KMS-11 (cell line): ENCODE data around the gene CHRM1.

Experiments
- H2AFZ ChIP-seq: fragments of 200-600 bp; sonication (generic); 2 replicates; pipeline ENCODE4 v1.6.1; 2016; ENCODE audit warnings: antibody characterized with exemption, mixed run types, low read depth
- H3K27ac ChIP-seq: fragments of 200-600 bp; sonication (generic); 2 replicates; pipeline ENCODE4 v1.6.1; 2016; ENCODE audit warnings: mild to moderate bottlenecking, mixed run types
- H3K27me3 ChIP-seq: fragments of 200-600 bp; sonication (generic); 2 replicates; pipeline ENCODE4 v1.6.1; 2017; ENCODE audit warnings: mild to moderate bottlenecking, low read depth, mixed run types, moderate library complexity; ENCODE audit not compliant: insufficient read depth
- H3K36me3 ChIP-seq: fragments of 200-600 bp; sonication (generic); 2 replicates; pipeline ENCODE4 v1.6.1; 2017; ENCODE audit warnings: mild to moderate bottlenecking, mixed run types; ENCODE audit not compliant: insufficient read depth
- H3K4me1 ChIP-seq: fragments of 200-600 bp; sonication (generic); 2 replicates; pipeline ENCODE4 v1.6.1; 2016; ENCODE audit warnings: mild to moderate bottlenecking, low read depth, mixed run types; ENCODE audit not compliant: poor library complexity, severe bottlenecking
- H3K4me2 ChIP-seq: fragments of 200-600 bp; sonication (generic); 2 replicates; pipeline ENCODE4 v1.7.0; 2016; ENCODE audit warnings: mild to moderate bottlenecking, mixed run types
- H3K4me3 ChIP-seq: fragments of 200-600 bp; sonication (generic); IDR thresholded peaks from 2 replicates; pipeline ENCODE4 v1.6.1; 2017; ENCODE audit warnings: low read depth, low read length, mixed read lengths; ENCODE audit not compliant: insufficient read depth
- H3K79me2 ChIP-seq: fragments of 200-600 bp; sonication (generic); 2 replicates; pipeline ENCODE4 v1.6.1; 2016; ENCODE audit warnings: low read depth, mixed run types; ENCODE audit not compliant: insufficient read depth
- H3K9ac ChIP-seq: fragments of 200-600 bp; sonication (generic); 2 replicates; pipeline ENCODE4 v1.6.1; 2016; ENCODE audit warnings: mild to moderate bottlenecking, mixed run types
- H4K20me1 ChIP-seq: fragments of 200-600 bp; sonication (generic); 2 replicates; pipeline ENCODE4 v1.6.1; 2016; ENCODE audit warnings: mild to moderate bottlenecking, mixed run types; ENCODE audit not compliant: insufficient read depth
- TF ChIP-seq, protein P1 (sequence below): fragments of 200-600 bp; sonication (generic); conservative IDR thresholded peaks from 2 replicates; pipeline ENCODE4 v1.6.1; 2017; ENCODE audit warnings: low read depth, mild to moderate bottlenecking, antibody characterized with exemption, low read length, moderate library complexity, mixed read lengths

The CHRM1 gene

GRCh38 chr11:62896049-62896448 lies 25.1 kb downstream of the CHRM1 start:
- H4K20me1 ChIP-seq, result no peaks in the 10 kb centered on the region
- H3K4me3 ChIP-seq, result no peak overlapping the region
- H3K79me2 ChIP-seq, result no peaks in the 10 kb centered on the region
- H3K4me2 ChIP-seq, result no peak overlapping the region
- no peak overlapping the region for H3K9ac ChIP-seq
- TF ChIP-seq, protein P1, sequence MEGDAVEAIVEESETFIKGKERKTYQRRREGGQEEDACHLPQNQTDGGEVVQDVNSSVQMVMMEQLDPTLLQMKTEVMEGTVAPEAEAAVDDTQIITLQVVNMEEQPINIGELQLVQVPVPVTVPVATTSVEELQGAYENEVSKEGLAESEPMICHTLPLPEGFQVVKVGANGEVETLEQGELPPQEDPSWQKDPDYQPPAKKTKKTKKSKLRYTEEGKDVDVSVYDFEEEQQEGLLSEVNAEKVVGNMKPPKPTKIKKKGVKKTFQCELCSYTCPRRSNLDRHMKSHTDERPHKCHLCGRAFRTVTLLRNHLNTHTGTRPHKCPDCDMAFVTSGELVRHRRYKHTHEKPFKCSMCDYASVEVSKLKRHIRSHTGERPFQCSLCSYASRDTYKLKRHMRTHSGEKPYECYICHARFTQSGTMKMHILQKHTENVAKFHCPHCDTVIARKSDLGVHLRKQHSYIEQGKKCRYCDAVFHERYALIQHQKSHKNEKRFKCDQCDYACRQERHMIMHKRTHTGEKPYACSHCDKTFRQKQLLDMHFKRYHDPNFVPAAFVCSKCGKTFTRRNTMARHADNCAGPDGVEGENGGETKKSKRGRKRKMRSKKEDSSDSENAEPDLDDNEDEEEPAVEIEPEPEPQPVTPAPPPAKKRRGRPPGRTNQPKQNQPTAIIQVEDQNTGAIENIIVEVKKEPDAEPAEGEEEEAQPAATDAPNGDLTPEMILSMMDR, result no peak
- H3K4me1 ChIP-seq, result no peaks in the 10 kb centered on the region
- no peaks in the 10 kb centered on the region for H3K36me3 ChIP-seq
- no peaks in the 10 kb centered on the region for H3K27me3 ChIP-seq
- H2AFZ ChIP-seq, result no peak overlapping the region
- no peak overlapping the region for H3K27ac ChIP-seq

- no peaks in the 10 kb centered on the region for H3K36me3 ChIP-seq
- H3K9ac ChIP-seq, result no peak overlapping the region
- no peak overlapping the region for H3K4me2 ChIP-seq
- no peaks in the 10 kb centered on the region for H3K4me1 ChIP-seq
- H3K27ac ChIP-seq, result no peak overlapping the region
- H3K79me2 ChIP-seq, result no peaks in the 10 kb centered on the region
- no peak overlapping the region for H3K4me3 ChIP-seq
- H2AFZ ChIP-seq, result no peak overlapping the region
- TF ChIP-seq, protein P1, result no peak
- no peaks in the 10 kb centered on the region for H4K20me1 ChIP-seq
- no peaks in the 10 kb centered on the region for H3K27me3 ChIP-seq
Measured at GRCh38 chr11:62895501-62895900, 25.7 kb downstream of the CHRM1 start.

DNA sequence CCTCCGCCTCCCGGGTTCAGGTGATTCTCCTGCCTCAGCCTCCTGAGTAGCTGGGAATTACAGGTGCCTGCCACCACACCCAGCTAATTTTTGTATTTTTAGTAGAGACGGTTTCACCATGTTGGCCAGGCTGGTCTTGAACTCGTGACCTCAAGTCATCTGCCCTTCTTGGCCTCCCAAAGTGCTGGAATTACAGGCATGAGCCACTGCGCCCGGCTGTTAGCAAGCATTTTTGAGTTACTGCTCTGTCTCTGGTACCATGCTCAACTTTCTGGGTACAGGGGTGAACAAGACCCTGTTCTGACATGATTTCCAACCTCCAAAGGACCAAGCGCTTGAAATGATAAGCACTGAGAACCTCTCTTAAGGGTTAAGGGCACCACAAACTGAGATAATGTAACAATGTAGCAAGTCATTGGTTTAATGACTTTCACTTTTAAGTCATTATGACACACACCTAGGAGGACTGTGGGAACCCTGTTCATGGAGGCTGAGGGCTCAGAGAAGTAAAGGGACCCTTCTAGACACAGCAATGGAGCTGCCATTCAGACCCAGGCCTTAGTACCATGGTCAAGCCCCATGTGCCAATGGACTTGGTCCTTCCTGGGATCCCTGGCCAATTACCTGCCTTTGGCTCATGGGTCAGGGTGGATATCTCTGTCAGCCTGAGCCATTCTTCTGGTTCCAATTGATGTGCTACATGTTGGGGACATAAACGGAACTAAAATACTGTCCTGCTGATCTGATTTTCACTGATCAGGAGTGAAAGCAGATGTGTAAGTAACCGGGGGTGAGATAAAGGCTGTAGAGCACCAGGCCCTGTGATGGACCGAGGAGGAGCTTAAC lies 28.9 kb downstream of the CHRM1 start:
- Histone ChIP-seq H2AFZ (no peak overlapping the region), H3K4me1 (no peaks in the 10 kb centered on the region), H4K20me1 (no peaks in the 10 kb centered on the region), H3K36me3 (peaks cover 7% of the 10 kb centered on the region; the same call in 1 of the 2 replicates), H3K27me3 (no peaks in the 10 kb centered on the region), H3K27ac (no peak overlapping the region), H3K4me3 (no peak overlapping the region), H3K79me2 (no peaks in the 10 kb centered on the region), H3K9ac (no peak overlapping the region), H3K4me2 (no peak overlapping the region)
- TF ChIP-seq, protein P1, result no peak

DNA sequence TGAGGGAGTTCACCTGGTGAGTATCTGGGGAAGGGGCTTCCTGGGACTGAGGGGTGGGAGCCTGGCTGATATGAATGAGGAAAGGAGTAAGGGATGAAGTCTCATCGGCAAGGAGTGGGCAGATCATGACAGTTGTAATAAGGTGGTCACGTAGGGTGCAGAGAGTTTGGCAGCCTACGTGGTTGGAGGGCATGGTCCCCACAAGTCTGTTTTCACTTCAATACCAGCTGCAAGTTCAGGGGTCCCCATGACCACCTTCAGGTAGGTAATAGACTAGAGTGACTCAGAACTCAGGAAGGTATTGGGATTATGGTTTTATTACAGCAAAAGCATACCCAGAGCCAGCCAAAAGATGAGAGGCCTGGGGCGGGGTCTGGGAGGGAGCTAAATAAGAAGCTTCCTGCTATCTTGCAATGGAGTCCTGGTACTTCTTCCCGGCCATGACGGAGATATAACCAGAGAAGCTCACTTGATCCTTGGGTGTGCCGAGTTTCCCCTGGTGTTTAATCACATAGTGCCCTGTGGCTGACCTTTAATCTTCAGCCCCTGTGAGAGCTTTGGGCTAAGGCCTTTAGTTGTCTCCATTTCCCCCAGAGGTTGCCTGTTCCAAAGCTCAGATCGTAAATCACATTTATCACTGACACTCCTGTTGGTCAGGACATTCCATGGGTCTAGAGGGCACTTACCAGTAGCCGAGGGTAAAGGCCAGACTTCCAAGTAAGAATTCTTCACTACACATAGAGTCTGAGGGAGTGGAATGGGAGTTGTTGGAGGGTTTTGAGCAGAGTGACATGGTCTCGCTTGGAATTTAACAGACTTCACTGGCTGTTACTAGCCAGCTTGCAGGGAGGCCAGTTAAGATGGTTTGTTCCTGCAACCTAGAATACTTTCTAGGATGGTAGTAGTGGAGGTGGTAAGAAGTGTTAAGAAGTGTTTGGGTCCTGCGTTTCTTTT lies 31.4 kb downstream of the CHRM1 start:
- Histone ChIP-seq H3K4me2 (no peak overlapping the region), H3K27me3 (no peaks in the 10 kb centered on the region), H3K27ac (no peak overlapping the region), H3K4me1 (no peaks in the 10 kb centered on the region), H3K4me3 (no peak overlapping the region), H2AFZ (no peak overlapping the region), H3K9ac (no peak overlapping the region), H3K36me3 (peaks cover 27% of the 10 kb centered on the region; the same call in 1 of the 2 replicates), H4K20me1 (peaks cover 13% of the 10 kb centered on the region; the same call in 1 of the 2 replicates), H3K79me2 (peaks cover 11% of the 10 kb centered on the region; the same call in 1 of the 2 replicates)
- TF ChIP-seq, protein P1, result no peak
